Common myeloid progenitor, CD34-positive (primary cell): ENCODE results near the gene VKORC1L1.
A peak's percentile ranks its signal among the peaks of the same experiment; 100 is the strongest.
"Not testable (repeated sequence)": the region's sequence is repeated elsewhere in the genome, so short reads cannot be mapped to it uniquely, and the experiment has no call there.

ENCODE experiments used
- CTCF ChIA-PET: fragments of 350-600 bp; sonication (Branson Sonifier 250); formaldehyde crosslinking; loops from one replicate; lab custom pipeline; 2021; ENCODE audit warnings: antibody characterized with exemption; lab: Charles Lee
- POLR2A ChIA-PET: fragments of 350-600 bp; sonication (Branson Sonifier 250); formaldehyde crosslinking; loops from one replicate; lab custom pipeline; 2021; ENCODE audit warnings: antibody characterized with exemption; lab: Charles Lee
- DNase-seq, 3 donors: peaks; one replicate each; pipeline versions ENCODE4 v3.0.0 to v3.0.0-alpha.2; 2013
- H3K27ac ChIP-seq, 2 experiments: 1 replicate in 1 of 2; 2 replicates in 1 of 2; pipeline ENCODE4 v1.7.0; 2013; ENCODE audit warnings: inconsistent platforms in 2 of 2, low read length in 2 of 2, mild to moderate bottlenecking in 2 of 2, low read depth in 1 of 2, moderate library complexity in 1 of 2; ENCODE audit not compliant: severe bottlenecking in 2 of 2, insufficient read depth in 1 of 2, poor library complexity in 1 of 2
- H3K27me3 ChIP-seq, 5 experiments: replicated peaks in 2 of 5; 1 replicate in 3 of 5; 2 replicates in 2 of 5; pipeline versions ENCODE4 v1.6.1 to v1.7.0; 2013; ENCODE audit warnings: low read length in 4 of 5, mild to moderate bottlenecking in 2 of 5, moderate library complexity in 2 of 5, inconsistent platforms in 1 of 5; ENCODE audit not compliant: insufficient read depth in 5 of 5, control insufficient read depth in 4 of 5
- H3K36me3 ChIP-seq, 4 experiments: 1 replicate in 2 of 4; 2 replicates in 2 of 4; pipeline versions ENCODE4 v1.6.1 to v1.7.0; 2013; ENCODE audit warnings: low read length in 3 of 4, control low read depth in 1 of 4, mild to moderate bottlenecking in 1 of 4; ENCODE audit not compliant: control insufficient read depth in 4 of 4, insufficient read depth in 4 of 4
- H3K4me1 ChIP-seq, 4 experiments: 1 replicate in 3 of 4; 2 replicates in 1 of 4; pipeline versions ENCODE4 v1.6.1 to v1.7.1; 2013; ENCODE audit warnings: low read length in 3 of 4, mild to moderate bottlenecking in 3 of 4, control low read depth in 1 of 4, inconsistent platforms in 1 of 4, moderate library complexity in 1 of 4; ENCODE audit not compliant: control insufficient read depth in 4 of 4, insufficient read depth in 4 of 4; ENCODE audit errors: control extremely low read depth in 1 of 4
- H3K4me3 ChIP-seq, 7 experiments: 1 replicate in 4 of 7; 2 replicates in 3 of 7; pipeline versions ENCODE4 v1.5.1 to v1.7.0; 2013; ENCODE audit warnings: mild to moderate bottlenecking in 7 of 7, low read length in 6 of 7, moderate library complexity in 6 of 7, inconsistent platforms in 2 of 7, low read depth in 2 of 7, control low read depth in 1 of 7; ENCODE audit not compliant: insufficient read depth in 4 of 7, control insufficient read depth in 1 of 7; ENCODE audit errors: extremely low read depth in 1 of 7
- H3K9me3 ChIP-seq, 5 experiments: 1 replicate in 4 of 5; 2 replicates in 1 of 5; pipeline versions ENCODE4 v1.6.1 to v1.7.1; 2013; ENCODE audit warnings: low read length in 4 of 5, mild to moderate bottlenecking in 2 of 5, inconsistent platforms in 1 of 5, low read depth in 1 of 5, moderate library complexity in 1 of 5; ENCODE audit not compliant: control insufficient read depth in 4 of 5, insufficient read depth in 2 of 5; ENCODE audit errors: control extremely low read depth in 1 of 5
- WGBS: methylation state at CpG from one replicate; pipeline ENCODE4 v1.1.5; 2013; ENCODE audit not compliant: insufficient coverage; 5-methylcytosine and 5-hydroxymethylcytosine counted together

The VKORC1L1 gene

GRCh38 chr7:65884983-65885382, 12.1 kb downstream of the VKORC1L1 start:
- POLR2A ChIA-PET, result not testable (repeated sequence)

DNA sequence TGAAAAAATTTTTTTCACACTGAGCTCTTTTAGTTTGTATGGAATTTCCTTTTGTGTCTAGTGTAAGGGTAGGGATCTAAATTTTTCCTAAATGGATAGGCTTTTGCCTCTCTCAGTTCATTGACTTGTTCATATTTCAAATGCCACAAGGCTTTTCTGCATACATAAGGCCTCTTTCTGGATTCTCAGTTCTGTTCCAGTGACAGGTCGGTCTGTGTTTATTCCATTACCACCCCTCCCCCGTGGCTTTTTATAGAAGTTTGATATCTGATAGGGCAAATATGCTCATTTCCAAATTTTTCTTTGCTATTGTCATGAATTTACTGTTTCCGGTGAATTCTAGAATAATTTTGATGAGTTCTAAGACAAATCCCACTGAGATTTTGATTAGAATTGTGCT, 12.7 kb downstream of the VKORC1L1 start:
- H3K27me3 ChIP-seq, H3K27ac ChIP-seq, H3K36me3 ChIP-seq, H3K4me1 ChIP-seq, H3K9me3 ChIP-seq, CTCF ChIA-PET, H3K4me3 ChIP-seq, DNase-seq, POLR2A ChIA-PET: not testable (repeated sequence)
- WGBS, result no CpG with 5 or more reads among the region's 3 CpGs

More at GRCh38 chr7:65884983-65885382, 12.1 kb downstream of the VKORC1L1 start:
- H3K4me1 ChIP-seq, CTCF ChIA-PET, H3K27me3 ChIP-seq, H3K27ac ChIP-seq, H3K4me3 ChIP-seq, H3K36me3 ChIP-seq, H3K9me3 ChIP-seq, DNase-seq: not testable (repeated sequence)

DNA sequence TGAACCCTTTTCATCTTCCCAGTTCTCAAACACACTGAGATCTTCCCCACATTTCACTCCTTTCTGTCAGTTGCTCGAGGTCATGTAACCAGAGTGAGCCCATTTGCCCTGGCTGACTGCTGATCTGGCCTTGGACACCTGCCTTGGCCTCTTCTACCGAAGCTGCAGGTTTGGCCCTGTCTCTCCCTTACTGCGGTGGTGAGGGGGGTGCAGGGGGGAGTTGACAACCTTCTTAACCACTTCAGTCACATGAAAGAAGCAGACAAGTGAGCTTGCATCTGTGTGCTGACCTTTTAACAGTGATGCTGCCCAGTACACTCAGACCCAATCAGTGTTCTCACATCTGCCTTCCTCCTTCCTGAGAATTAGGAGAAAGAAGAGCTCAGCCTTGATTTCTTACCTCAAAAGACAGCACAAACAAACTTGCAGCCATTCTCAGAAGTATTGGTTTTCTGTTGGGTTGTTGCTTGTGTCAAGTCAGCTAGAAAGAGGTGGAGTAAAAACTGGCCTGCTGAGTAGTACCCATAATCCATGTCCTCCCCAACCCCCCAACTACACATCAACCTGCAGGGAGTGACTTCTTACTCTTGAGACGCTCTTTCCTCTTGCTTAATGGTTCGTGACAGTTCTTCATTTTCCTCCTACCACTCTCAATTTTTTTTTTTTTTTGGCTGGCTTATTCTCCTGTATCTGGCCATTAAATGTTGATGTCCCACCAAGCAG, 15.7 kb downstream of the VKORC1L1 start:
- H3K4me3 ChIP-seq, H3K9me3 ChIP-seq, CTCF ChIA-PET, H3K4me1 ChIP-seq, H3K27ac ChIP-seq, H3K27me3 ChIP-seq, DNase-seq: not testable (repeated sequence)
- POLR2A ChIA-PET, result interaction anchor here (0.6 kb wide), 1 partner anchor 10 kb away, joined by 3 read pairs; no protein-coding TSS in a partner anchor
- 97% methylated on average over 3 of the region's 5 CpGs for WGBS
- peaks cover 4 to 11% (median 8%) of the 10 kb centered on the region in 4 experiments for H3K36me3 ChIP-seq

GRCh38 chr7:65889722-65890121, 16.8 kb downstream of the VKORC1L1 start:
- POLR2A ChIA-PET, H3K9me3 ChIP-seq, H3K27ac ChIP-seq: not testable (repeated sequence)

DNA sequence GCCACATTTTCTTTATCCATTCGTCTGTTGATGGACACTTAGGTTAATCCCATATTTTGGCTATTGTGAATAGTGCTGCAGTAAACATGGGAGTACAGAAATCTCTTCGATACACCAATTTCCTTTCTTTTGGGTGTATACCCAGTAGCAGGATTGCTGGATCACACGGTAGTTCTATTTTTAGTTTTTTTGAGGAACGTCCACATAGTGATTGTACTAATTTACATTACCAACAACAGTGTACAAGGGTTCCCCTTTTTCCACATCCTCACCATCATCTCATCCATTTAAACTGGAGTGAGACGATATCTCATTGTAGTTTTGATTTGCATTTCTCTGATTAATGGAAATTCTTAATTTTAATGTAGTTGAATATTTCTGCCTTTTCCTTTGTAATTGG, 19.3 kb downstream of the VKORC1L1 start:
- ChIA-PET CTCF (no interaction called here), POLR2A (no interaction called here)
- peaks cover 4 to 8% (median 5%) of the 10 kb centered on the region in 4 experiments for H3K36me3 ChIP-seq
- peak in 1 of 3 donors; percentile 19 for DNase-seq
- no peaks in the 10 kb centered on the region for H3K27me3 ChIP-seq
- WGBS, result 74% methylated on average over 4 of the region's 5 CpGs
- no peak overlapping the region for H3K4me3 ChIP-seq
- H3K9me3 ChIP-seq, result peaks cover 0 to 3% (median 0%) of the 10 kb centered on the region in 5 experiments
- H3K4me1 ChIP-seq, result no peaks in the 10 kb centered on the region
- H3K27ac ChIP-seq, result no peak overlapping the region

More at GRCh38 chr7:65889722-65890121, 16.8 kb downstream of the VKORC1L1 start:
- H3K4me1 ChIP-seq, H3K36me3 ChIP-seq, H3K27me3 ChIP-seq, H3K4me3 ChIP-seq, CTCF ChIA-PET, DNase-seq: not testable (repeated sequence)
- no CpG with 5 or more reads among the region's 2 CpGs for WGBS

DNA sequence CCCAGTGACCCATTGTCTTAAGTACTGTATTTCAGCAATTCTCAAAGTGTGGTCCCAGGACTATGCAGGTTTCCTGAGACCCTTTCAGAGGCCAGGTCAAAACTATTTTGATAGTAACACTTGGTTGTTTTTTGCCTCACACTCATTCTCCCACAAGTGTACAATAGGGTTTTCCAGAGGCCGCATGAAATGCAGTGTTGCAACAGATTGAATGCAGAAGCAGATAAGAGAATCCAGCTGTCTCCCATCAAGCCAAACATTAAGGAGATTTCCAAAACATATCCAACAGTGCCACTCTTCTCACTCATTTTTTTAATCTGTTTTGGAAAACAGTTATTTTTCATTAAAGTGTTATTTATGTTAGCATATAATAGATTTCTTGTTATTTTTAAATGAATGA, 20.0 kb downstream of the VKORC1L1 start:
- H3K4me3 ChIP-seq, result no peak overlapping the region
- CTCF ChIA-PET, result no interaction called here

DNA sequence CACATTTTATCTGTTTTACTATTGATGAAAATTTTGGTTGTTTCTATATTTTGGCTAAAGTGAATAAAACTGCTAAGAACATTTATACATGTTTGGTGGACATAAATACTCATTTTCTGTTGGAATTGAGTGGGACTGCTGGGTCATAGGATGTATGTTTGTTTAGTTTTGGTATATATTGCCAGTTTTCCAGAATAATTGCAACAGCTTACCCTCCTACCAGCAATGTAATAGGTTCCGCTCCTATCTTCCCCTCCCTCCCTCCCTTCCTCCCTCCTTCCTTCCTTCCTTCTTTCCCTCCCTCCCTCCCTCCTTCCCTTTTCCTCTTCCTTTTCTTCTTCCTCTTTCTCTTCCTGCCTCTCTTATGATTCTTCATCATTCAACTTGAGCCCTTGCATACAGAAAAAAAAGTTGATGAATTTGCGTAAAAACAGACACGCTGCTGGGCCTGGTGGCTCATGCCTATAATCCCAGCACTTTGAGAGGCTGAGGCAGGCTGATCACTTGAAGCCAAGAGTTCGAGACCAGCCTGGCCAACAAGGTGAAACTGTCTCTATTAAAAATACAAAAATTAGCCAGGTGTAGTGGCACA, 23.5 kb downstream of the VKORC1L1 start:
- no peak overlapping the region for H3K4me3 ChIP-seq
- no peak for DNase-seq
- peaks cover 0 to 2% (median 0%) of the 10 kb centered on the region in 5 experiments for H3K9me3 ChIP-seq
- no peaks in the 10 kb centered on the region for H3K4me1 ChIP-seq
- H3K27ac ChIP-seq, result no peak overlapping the region
- CTCF ChIA-PET, result no interaction called here
- H3K27me3 ChIP-seq, result no peaks in the 10 kb centered on the region
- POLR2A ChIA-PET, result no interaction called here
- H3K36me3 ChIP-seq, result peaks cover 2 to 13% (median 6%) of the 10 kb centered on the region in 4 experiments
- WGBS, result 100% methylated on average over 2 of the region's 4 CpGs

More for the DNA sequence above, 20.0 kb downstream of the VKORC1L1 start:
- POLR2A ChIA-PET, result no interaction called here
- Histone ChIP-seq H3K36me3 (peaks cover 4 to 8% (median 5%) of the 10 kb centered on the region in 4 experiments), H3K9me3 (peaks cover 0 to 3% (median 0%) of the 10 kb centered on the region in 5 experiments), H3K4me1 (no peaks in the 10 kb centered on the region), H3K27ac (no peak overlapping the region), H3K27me3 (no peaks in the 10 kb centered on the region)
- DNase-seq, result no peak
- 100% methylated on average over 1 of the region's 1 CpG for WGBS
